GM12891 (cell line): Measurements from ENCODE around the gene TMEM158.
A peak's percentile ranks its signal among the peaks of the same experiment; 100 is the strongest.

Source experiments
- DNase-seq: peaks from one replicate; pipeline ENCODE4 v3.0.0; 2011; ENCODE audit warnings: low spot score; ENCODE audit not compliant: insufficient read length
- FAIRE-seq: peaks from 2 replicates; lab custom pipeline; 2011; peaks lifted over from hg19 to GRCh38; lab: Jason Lieb, UNC
- PAX5 ChIP-seq: IDR thresholded peaks from 2 replicates; pipeline ENCODE4 v1.6.1; 2011; ENCODE audit warnings: low read length, moderate library complexity, mild to moderate bottlenecking; ENCODE audit not compliant: insufficient read depth, severe bottlenecking
- POLR2A ChIP-seq: IDR thresholded peaks from 2 replicates; pipeline ENCODE4 v1.6.1; 2011; ENCODE audit warnings: low read depth, low read length, control low read depth
- POLR2AphosphoS5 ChIP-seq: IDR thresholded peaks from 2 replicates; pipeline ENCODE4 v1.6.1; 2011; ENCODE audit warnings: low read depth, low read length, control low read depth
- POU2F2 ChIP-seq: IDR thresholded peaks from 2 replicates; pipeline ENCODE4 v1.6.1; 2011; ENCODE audit warnings: low read depth, mild to moderate bottlenecking, control low read depth, low read length, moderate library complexity
- SPI1 ChIP-seq: IDR thresholded peaks from 2 replicates; pipeline ENCODE4 v1.6.1; 2011; ENCODE audit warnings: low read depth, low read length, control low read depth
- TAF1 ChIP-seq: IDR thresholded peaks from 2 replicates; pipeline ENCODE4 v1.6.1; 2011; ENCODE audit warnings: low read depth, low read length, control low read depth

TMEM158 gene

GRCh38 chr3:45234250-45234649, 8.2 kb upstream of the TMEM158 start:
- no peak for FAIRE-seq
- TF ChIP-seq POLR2AphosphoS5 (no peak), SPI1 (no peak)
- DNase-seq = no peak

- TF ChIP-seq POLR2A (no peak), SPI1 (no peak), POLR2AphosphoS5 (no peak), POU2F2 (no peak), PAX5 (no peak), TAF1 (no peak)
- DNase-seq (no peak), FAIRE-seq (no peak)
These were observed 6.4 kb upstream of the TMEM158 start for GRCh38 chr3:45232521-45232920.

- DNase-seq (no peak), FAIRE-seq (no peak)
- TF ChIP-seq POLR2A = no peak
- TF ChIP-seq PAX5 = no peak
- TF ChIP-seq TAF1 = no peak
- no peak for TF ChIP-seq POU2F2
- no peak for TF ChIP-seq SPI1
These were observed 1.9 kb upstream of the TMEM158 start for GRCh38 chr3:45227946-45228345.

- TF ChIP-seq PAX5 (no peak), POLR2A (no peak), POU2F2 (no peak), SPI1 (no peak), TAF1 (no peak), POLR2AphosphoS5 (no peak)
- FAIRE-seq (peak; percentile 35), DNase-seq (no peak)
These were observed 1.2 kb upstream of the TMEM158 start for GRCh38 chr3:45227071-45227820.

GRCh38 chr3:45225465-45226205, 452 bp downstream of the TMEM158 start:
- FAIRE-seq (peak; percentile 48), DNase-seq (peak; percentile 51)
- no peak for TF ChIP-seq POU2F2
- TF ChIP-seq POLR2AphosphoS5 = no peak
- no peak for TF ChIP-seq PAX5
- no peak for TF ChIP-seq TAF1
- no peak for TF ChIP-seq SPI1
- no peak for TF ChIP-seq POLR2A

- FAIRE-seq (peak; percentile 82), DNase-seq (peak; percentile 39)
- no peak for TF ChIP-seq TAF1
- TF ChIP-seq PAX5 = no peak
- no peak for TF ChIP-seq POU2F2
- TF ChIP-seq SPI1 = no peak
- no peak for TF ChIP-seq POLR2A
These were observed 1.1 kb downstream of the TMEM158 start for GRCh38 chr3:45224824-45225464.

GRCh38 chr3:45223889-45224727, 2.0 kb downstream of the TMEM158 start:
- DNase-seq (no peak), FAIRE-seq (no peak)
- no peak for TF ChIP-seq POLR2A
- no peak for TF ChIP-seq PAX5
- TF ChIP-seq POLR2AphosphoS5 = no peak
- no peak for TF ChIP-seq POU2F2
- TF ChIP-seq SPI1 = no peak
- no peak for TF ChIP-seq TAF1

- no peak for TF ChIP-seq POU2F2
- no peak for TF ChIP-seq POLR2A
- no peak for TF ChIP-seq SPI1
- no peak for TF ChIP-seq TAF1
- FAIRE-seq = no peak
- DNase-seq = no peak
These were observed 6.4 kb downstream of the TMEM158 start for GRCh38 chr3:45219694-45220093.
